ENCODE data around the gene OTX1.

DNA sequence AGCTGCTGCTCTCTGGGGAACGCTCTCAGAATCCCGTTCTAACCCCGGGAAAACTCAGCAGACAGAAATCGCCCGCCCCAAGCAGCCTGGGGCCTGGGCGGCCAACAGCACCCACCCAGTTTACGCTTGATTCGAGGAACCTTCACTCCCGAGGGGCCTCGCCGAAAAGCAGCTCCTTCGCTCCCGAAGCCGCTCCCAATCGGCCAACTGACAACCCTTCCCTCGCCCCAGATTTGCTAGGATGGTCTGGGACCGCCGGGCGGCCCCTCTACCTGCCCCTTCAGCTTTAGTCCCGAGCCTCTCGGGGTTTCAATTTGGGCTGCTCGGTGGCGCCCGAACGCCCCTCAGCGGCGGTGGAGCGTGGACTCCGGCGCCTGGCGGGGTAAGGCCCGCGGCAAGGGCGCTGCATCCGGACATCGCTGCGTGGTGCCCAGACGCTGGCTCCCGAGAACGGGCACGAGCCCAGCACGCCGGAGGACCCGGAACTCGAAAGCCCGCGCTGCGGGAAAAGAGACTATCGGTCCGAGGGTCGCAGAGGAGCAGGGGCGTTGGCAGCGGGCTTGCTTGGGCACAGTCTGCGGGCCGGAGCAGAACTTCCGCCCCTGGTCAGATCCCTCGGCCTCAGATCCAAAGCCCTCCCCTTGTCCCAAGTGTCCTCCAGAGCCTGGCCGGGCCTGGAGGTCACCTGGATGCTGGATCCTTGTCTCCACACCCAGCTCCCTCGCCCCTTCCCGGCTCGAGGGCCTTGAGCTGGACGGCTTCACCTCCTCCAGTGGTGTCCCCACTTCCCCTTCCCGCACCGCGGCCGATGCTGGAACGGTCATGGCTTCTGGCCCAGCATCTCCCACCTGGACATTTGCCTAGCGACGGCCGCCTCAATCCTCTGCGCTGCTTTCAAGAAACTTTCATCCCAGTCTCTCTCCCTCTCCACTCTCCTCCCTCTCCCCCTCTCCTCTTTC lies 3.0 kb upstream of the OTX1 start:
- TF ChIP-seq, protein P1, sequence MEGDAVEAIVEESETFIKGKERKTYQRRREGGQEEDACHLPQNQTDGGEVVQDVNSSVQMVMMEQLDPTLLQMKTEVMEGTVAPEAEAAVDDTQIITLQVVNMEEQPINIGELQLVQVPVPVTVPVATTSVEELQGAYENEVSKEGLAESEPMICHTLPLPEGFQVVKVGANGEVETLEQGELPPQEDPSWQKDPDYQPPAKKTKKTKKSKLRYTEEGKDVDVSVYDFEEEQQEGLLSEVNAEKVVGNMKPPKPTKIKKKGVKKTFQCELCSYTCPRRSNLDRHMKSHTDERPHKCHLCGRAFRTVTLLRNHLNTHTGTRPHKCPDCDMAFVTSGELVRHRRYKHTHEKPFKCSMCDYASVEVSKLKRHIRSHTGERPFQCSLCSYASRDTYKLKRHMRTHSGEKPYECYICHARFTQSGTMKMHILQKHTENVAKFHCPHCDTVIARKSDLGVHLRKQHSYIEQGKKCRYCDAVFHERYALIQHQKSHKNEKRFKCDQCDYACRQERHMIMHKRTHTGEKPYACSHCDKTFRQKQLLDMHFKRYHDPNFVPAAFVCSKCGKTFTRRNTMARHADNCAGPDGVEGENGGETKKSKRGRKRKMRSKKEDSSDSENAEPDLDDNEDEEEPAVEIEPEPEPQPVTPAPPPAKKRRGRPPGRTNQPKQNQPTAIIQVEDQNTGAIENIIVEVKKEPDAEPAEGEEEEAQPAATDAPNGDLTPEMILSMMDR (IDR thresholded peaks at IDR 0.05; ENCODE audit: low read length) = peak; percentile 53
- no peak for TF ChIP-seq EZH2 (IDR thresholded peaks at IDR 0.05; ENCODE audit: borderline replicate concordance, low read length)

Data from OCI-LY1 (cell line).